ENCODE measurements around the gene MRPS7. TPM values are rescaled to one million over a fixed set of nuclear protein-coding genes. Genes with fewer than 3 reads are reported as not detected.
A peak's percentile ranks its signal among the peaks of the same experiment; 100 is the strongest.

MRPS7 gene
- total RNA-seq (2021) (50.1 and 51.3 TPM in 2 replicates), Bru-seq, nascent RNA (percentile 81 among the genes with signal in this experiment), BruChase-seq, experiment 1, labeled RNA remaining after a 2-hour chase (percentile 71 among the genes with signal in this experiment), BruChase-seq, experiment 2, labeled RNA remaining after a 6-hour chase (percentile 90 among the genes with signal in this experiment)
- long read RNA-seq, transcript MRPS7-203 (4 exons, 1,638 nt), result minor isoform, 17 of 272 reads
- long read RNA-seq, transcript MRPS7-201 (5 exons, 1,406 nt), result major isoform, 238 of 272 reads
- long read RNA-seq, partial matches to known transcripts, result 2 of 272 reads
- long read RNA-seq, other reads (novel, unspliced or antisense), result 14 of 272 reads

DNA sequence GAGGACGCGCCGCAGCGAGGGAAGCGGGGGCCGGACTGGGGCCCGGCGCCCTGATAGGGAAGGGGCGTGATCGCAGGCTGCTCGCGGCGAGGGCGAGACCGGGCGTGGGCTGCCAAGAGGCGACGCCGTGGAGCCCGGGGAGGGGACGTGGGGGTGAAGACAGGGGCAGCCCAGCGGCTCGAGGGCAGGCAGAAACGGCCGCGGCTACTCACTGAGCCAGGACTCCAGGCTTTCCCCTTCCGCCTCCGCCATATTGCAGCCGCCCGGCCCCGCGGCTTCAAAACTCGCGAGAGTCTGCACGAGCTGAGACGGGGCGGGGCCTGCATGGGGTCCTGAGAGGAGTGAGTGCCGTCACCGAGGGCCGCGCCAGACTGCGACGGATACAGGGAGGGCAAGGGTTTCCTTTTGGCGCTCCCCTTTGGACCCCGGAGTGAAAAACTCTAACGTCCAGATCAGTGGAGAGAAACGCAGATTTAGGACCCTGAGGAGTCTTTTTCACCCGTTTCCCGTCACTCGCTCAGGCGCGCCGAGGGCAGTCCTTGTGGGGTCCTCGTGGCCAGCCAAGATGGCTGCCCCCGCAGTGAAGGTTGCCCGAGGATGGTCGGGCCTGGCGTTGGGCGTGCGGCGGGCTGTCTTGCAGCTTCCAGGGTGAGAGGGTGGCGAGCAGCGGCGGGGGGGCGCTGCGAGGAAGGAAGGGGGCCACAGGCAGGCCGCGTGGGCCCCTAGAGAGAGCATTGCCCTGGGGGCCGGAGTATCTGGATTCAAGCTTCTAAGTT lies at the start of gene MRPS7, which contains the start of gene GGA3:
TSS of gene MRPS7 (plus strand) at position 544 of the 776 bp plus-strand sequence. CDS start at position 566, 22 bp downstream.
TSS of gene GGA3 (minus strand) at position 271 of the 776 bp plus-strand sequence. CDS start at position 252, 19 bp downstream.
- CTCF ChIA-PET, result interaction anchor here (0.5 to 2.0 kb wide), 4 partner anchors 9 to 719 kb away, joined by 3 to 8 read pairs (median 4); partner anchors contain the start of genes MIF4GD and SLC25A19
- no TSS peak for BruUV-seq (replicated peaks)
- peak within 1 kb of the TSS; percentile 99 for H3K4me2 ChIP-seq
- H2AFZ ChIP-seq, result peak within 1 kb of the TSS; percentile 85
- H3K27me3 ChIP-seq (ENCODE audit: insufficient read depth, low read depth), result no peaks in the 10 kb centered on the region
- H3F3A ChIP-seq (ENCODE audit: insufficient read depth, low read depth), result peaks cover 11% of the 10 kb centered on the region; the same call in 1 of the 2 replicates
- peaks cover 12% of the 10 kb centered on the region; the same call in 1 of the 2 replicates for H4K20me1 ChIP-seq (ENCODE audit: insufficient read depth)
- peaks cover 21% of the 10 kb centered on the region for H3K4me1 ChIP-seq (replicated peaks; ENCODE audit: insufficient read depth)
- intact Hi-C loops (cut with micrococcal nuclease; ENCODE audit: unreplicated experiment), result loop anchor here (10.0 kb wide), 1 partner anchor 253 kb away; the partner anchor contains the start of genes CASKIN2 and TSEN54
- H3K9me3 ChIP-seq (ENCODE audit: insufficient read depth, low read depth), result no peaks in the 10 kb centered on the region
- peak within 1 kb of the TSS; percentile 88 for H3K27ac ChIP-seq
- no peaks in the 10 kb centered on the region for H3K9me2 ChIP-seq (ENCODE audit: insufficient read depth)
- peak within 1 kb of the TSS; percentile 86 for H3K4me3 ChIP-seq
- TF ChIP-seq, protein P1, sequence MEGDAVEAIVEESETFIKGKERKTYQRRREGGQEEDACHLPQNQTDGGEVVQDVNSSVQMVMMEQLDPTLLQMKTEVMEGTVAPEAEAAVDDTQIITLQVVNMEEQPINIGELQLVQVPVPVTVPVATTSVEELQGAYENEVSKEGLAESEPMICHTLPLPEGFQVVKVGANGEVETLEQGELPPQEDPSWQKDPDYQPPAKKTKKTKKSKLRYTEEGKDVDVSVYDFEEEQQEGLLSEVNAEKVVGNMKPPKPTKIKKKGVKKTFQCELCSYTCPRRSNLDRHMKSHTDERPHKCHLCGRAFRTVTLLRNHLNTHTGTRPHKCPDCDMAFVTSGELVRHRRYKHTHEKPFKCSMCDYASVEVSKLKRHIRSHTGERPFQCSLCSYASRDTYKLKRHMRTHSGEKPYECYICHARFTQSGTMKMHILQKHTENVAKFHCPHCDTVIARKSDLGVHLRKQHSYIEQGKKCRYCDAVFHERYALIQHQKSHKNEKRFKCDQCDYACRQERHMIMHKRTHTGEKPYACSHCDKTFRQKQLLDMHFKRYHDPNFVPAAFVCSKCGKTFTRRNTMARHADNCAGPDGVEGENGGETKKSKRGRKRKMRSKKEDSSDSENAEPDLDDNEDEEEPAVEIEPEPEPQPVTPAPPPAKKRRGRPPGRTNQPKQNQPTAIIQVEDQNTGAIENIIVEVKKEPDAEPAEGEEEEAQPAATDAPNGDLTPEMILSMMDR (conservative IDR thresholded peaks at IDR 0.05), result no peak
- no peak for TF ChIP-seq EZH2 (IDR thresholded peaks at IDR 0.05; ENCODE audit: low read depth)
- DNase-seq, result peak; percentile 80 to 93
- POLR2A ChIA-PET (ENCODE audit: unreplicated experiment), result interaction anchor here (0.6 to 0.7 kb wide), 5 partner anchors 11 to 520 kb away, joined by 3 to 15 read pairs (median 5); partner anchors contain the start of gene GRB2
- H3K36me3 ChIP-seq (ENCODE audit: low read depth), result 0 out of 2 replicates have a peak, but pooled peaks cover 7% of the 10 kb centered on the region
- peaks cover 55% of the 10 kb centered on the region for H3K79me2 ChIP-seq (ENCODE audit: low read depth)

DNA sequence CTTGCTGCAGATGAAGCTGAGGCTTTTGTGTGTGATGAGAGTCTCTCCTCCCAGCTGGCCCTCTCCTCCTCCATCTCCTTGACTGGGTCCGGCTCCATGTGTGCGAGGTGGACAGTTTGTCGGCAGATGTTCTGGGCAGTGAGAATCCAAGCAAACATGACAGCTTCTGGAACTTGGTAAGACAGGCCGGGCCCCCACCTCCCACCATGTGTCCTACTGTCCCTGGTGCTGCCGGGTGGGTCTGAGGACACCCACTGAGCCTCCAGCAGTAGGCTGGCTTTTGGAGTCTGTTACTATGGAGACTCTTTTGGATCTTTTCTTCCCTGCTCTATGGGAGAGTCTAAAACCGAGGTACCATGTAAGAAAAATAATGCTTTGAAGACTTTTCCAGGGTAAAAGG lies 43.5 kb upstream of the MRPS7 start:
- CTCF ChIA-PET, result no interaction called here
- no peaks in the 10 kb centered on the region for H3K9me3 ChIP-seq (ENCODE audit: insufficient read depth, low read depth)
- no peaks in the 10 kb centered on the region for H3K27me3 ChIP-seq (ENCODE audit: insufficient read depth, low read depth)
- no peak overlapping the region for H3K4me2 ChIP-seq
- no peaks in the 10 kb centered on the region for H3K9me2 ChIP-seq (ENCODE audit: insufficient read depth)
- no TSS peak for BruUV-seq (replicated peaks)
- no peak overlapping the region for H2AFZ ChIP-seq
- POLR2A ChIA-PET (ENCODE audit: unreplicated experiment), result no interaction called here
- no peak overlapping the region for H3K4me3 ChIP-seq
- no peaks in the 10 kb centered on the region for H3K4me1 ChIP-seq (replicated peaks; ENCODE audit: insufficient read depth)
- no peak for DNase-seq
- peaks cover 20% of the 10 kb centered on the region for H3K36me3 ChIP-seq (ENCODE audit: low read depth)
- 0 out of 2 replicates have a peak, but pooled peaks cover 5% of the 10 kb centered on the region for H4K20me1 ChIP-seq (ENCODE audit: insufficient read depth)
- intact Hi-C loops (cut with micrococcal nuclease; ENCODE audit: unreplicated experiment), result no loop called here
- H3K79me2 ChIP-seq (ENCODE audit: low read depth), result no peaks in the 10 kb centered on the region
- TF ChIP-seq, protein P1 (conservative IDR thresholded peaks at IDR 0.05), result no peak
- no peak for TF ChIP-seq EZH2 (IDR thresholded peaks at IDR 0.05; ENCODE audit: low read depth)
- H3K27ac ChIP-seq, result no peak overlapping the region
- H3F3A ChIP-seq (ENCODE audit: insufficient read depth, low read depth), result peaks cover 3% of the 10 kb centered on the region; the same call in 1 of the 2 replicates

DNA sequence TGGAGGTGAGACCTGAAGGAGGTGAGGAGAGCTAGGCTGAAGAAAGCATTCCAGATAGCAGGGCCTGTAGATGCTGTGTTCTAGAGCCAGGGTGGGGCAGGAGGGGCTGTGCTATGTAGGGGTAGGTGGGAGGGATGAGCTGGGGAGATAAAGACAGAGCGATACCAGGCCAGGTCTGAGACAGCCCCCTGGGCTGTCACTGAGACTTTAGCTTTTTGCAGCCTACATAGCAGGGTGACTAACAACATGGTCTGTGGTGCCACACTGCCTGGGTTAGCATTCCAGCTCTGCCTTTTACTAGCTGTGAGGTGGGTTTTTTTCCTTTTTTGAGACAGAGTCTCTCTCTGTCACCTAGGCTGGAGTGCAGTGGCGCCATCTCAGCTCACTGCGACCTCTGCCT lies 41.9 kb upstream of the MRPS7 start:
- CTCF ChIA-PET, result no interaction called here

More for the DNA sequence above, 41.9 kb upstream of the MRPS7 start:
- Histone ChIP-seq H3K9me2 (ENCODE audit: insufficient read depth) (no peaks in the 10 kb centered on the region), H4K20me1 (ENCODE audit: insufficient read depth) (0 out of 2 replicates have a peak, but pooled peaks cover 5% of the 10 kb centered on the region), H3K27me3 (ENCODE audit: insufficient read depth, low read depth) (no peaks in the 10 kb centered on the region), H3K4me1 (replicated peaks; ENCODE audit: insufficient read depth) (no peaks in the 10 kb centered on the region), H3K79me2 (ENCODE audit: low read depth) (no peaks in the 10 kb centered on the region), H3F3A (ENCODE audit: insufficient read depth, low read depth) (peaks cover 2% of the 10 kb centered on the region; the same call in 1 of the 2 replicates), H3K27ac (no peak overlapping the region), H3K36me3 (ENCODE audit: low read depth) (peaks cover 22% of the 10 kb centered on the region; the same call in 1 of the 2 replicates), H2AFZ (no peak overlapping the region), H3K9me3 (ENCODE audit: insufficient read depth, low read depth) (no peaks in the 10 kb centered on the region), H3K4me3 (no peak overlapping the region), H3K4me2 (no peak overlapping the region)
- intact Hi-C loops (cut with micrococcal nuclease; ENCODE audit: unreplicated experiment), result no loop called here
- TF ChIP-seq, protein P1 (conservative IDR thresholded peaks at IDR 0.05), result no peak
- no peak for TF ChIP-seq EZH2 (IDR thresholded peaks at IDR 0.05; ENCODE audit: low read depth)
- BruUV-seq (replicated peaks), result no TSS peak
- no peak for DNase-seq
- POLR2A ChIA-PET (ENCODE audit: unreplicated experiment), result interaction anchor here (0.5 kb wide), 1 partner anchor 30 kb away, joined by 4 read pairs; no protein-coding TSS in a partner anchor
